HEK293 (cell line): Measurements from ENCODE around the gene ADCY6.
A peak's percentile ranks its signal among the peaks of the same experiment; 100 is the strongest.

Experiments
- ATF2 ChIP-seq: fragments of 450-650 bp; formaldehyde crosslinking; IDR thresholded peaks from 2 replicates; pipeline ENCODE4 v1.5.1; 2016; ENCODE audit warnings: missing biosample characterization, missing genetic modification characterization, low read depth
- GLI2 ChIP-seq: fragments of 450-650 bp; formaldehyde crosslinking; IDR thresholded peaks from 2 replicates; pipeline ENCODE4; 2017; ENCODE audit warnings: missing biosample characterization, missing genetic modification characterization, low read depth, borderline replicate concordance
- GLIS2 ChIP-seq: fragments of 450-650 bp; formaldehyde crosslinking; IDR thresholded peaks from 2 replicates; pipeline ENCODE4 v1.5.1; 2016; ENCODE audit warnings: missing biosample characterization, missing genetic modification characterization
- HIC1 ChIP-seq: fragments of 450-650 bp; formaldehyde crosslinking; IDR thresholded peaks from 2 replicates; pipeline ENCODE4 v1.5.1; 2016; ENCODE audit warnings: missing biosample characterization, missing genetic modification characterization
- HOXC10 ChIP-seq: sonication (generic); formaldehyde crosslinking; IDR thresholded peaks from 2 replicates; pipeline ENCODE4 v1.8.1; 2023; ENCODE audit warnings: mild to moderate bottlenecking, missing genetic modification reagents
- HOXD13 ChIP-seq: sonication (generic); formaldehyde crosslinking; IDR thresholded peaks from 2 replicates; pipeline ENCODE4 v1.8.0; 2022; ENCODE audit warnings: missing genetic modification reagents, borderline replicate concordance
- KLF8 ChIP-seq: fragments of 450-650 bp; formaldehyde crosslinking; IDR thresholded peaks from 2 replicates; pipeline ENCODE4 v1.5.1; 2016; ENCODE audit warnings: missing biosample characterization, missing genetic modification characterization
- MYNN ChIP-seq: fragments of 450-650 bp; formaldehyde crosslinking; IDR thresholded peaks from 2 replicates; pipeline ENCODE4 v1.5.1; 2016; ENCODE audit warnings: missing biosample characterization, missing genetic modification characterization, borderline replicate concordance
- MZF1 ChIP-seq: fragments of 450-650 bp; formaldehyde crosslinking; IDR thresholded peaks from 2 replicates; pipeline ENCODE4 v1.5.1; 2017; ENCODE audit warnings: missing biosample characterization, missing genetic modification characterization, borderline replicate concordance
- OSR2 ChIP-seq: fragments of 450-650 bp; formaldehyde crosslinking; IDR thresholded peaks from 2 replicates; pipeline ENCODE4 v1.5.1; 2016; ENCODE audit warnings: missing biosample characterization, missing genetic modification characterization
- SETDB1 ChIP-seq: IDR thresholded peaks from one replicate; pipeline ENCODE4 v1.6.1; 2017; ENCODE audit warnings: mild to moderate bottlenecking, low read length, moderate library complexity, mixed read lengths; ENCODE audit not compliant: insufficient read length
- ZBTB1 ChIP-seq: fragments of 450-650 bp; formaldehyde crosslinking; IDR thresholded peaks from 2 replicates; pipeline ENCODE4 v1.5.1; 2016; ENCODE audit warnings: missing biosample characterization, missing genetic modification characterization
- ZBTB44 ChIP-seq: fragments of 450-650 bp; IDR thresholded peaks from 2 replicates; pipeline ENCODE4 v1.5.1; 2018; ENCODE audit warnings: missing biosample characterization, mild to moderate bottlenecking, missing genetic modification characterization
- ZBTB48 ChIP-seq: fragments of 450-650 bp; formaldehyde crosslinking; IDR thresholded peaks from 2 replicates; pipeline ENCODE4 v1.5.1; 2016; ENCODE audit warnings: missing biosample characterization, missing genetic modification characterization
- ZNF146 ChIP-seq: fragments of 450-650 bp; formaldehyde crosslinking; IDR thresholded peaks from 2 replicates; pipeline ENCODE4 v1.5.1; 2016; ENCODE audit warnings: missing biosample characterization, missing genetic modification characterization
- ZNF157 ChIP-seq: fragments of 450-650 bp; formaldehyde crosslinking; IDR thresholded peaks from 2 replicates; pipeline ENCODE4 v1.5.1; 2016; ENCODE audit warnings: missing biosample characterization, missing genetic modification characterization
- ZNF202 ChIP-seq: fragments of 450-650 bp; formaldehyde crosslinking; IDR thresholded peaks from 2 replicates; pipeline ENCODE4 v1.5.1; 2016; ENCODE audit warnings: missing biosample characterization, missing genetic modification characterization, borderline replicate concordance
- ZNF211 ChIP-seq: fragments of 450-650 bp; formaldehyde crosslinking; IDR thresholded peaks from 2 replicates; pipeline ENCODE4 v1.5.1; 2016; ENCODE audit warnings: low read depth, missing biosample characterization, missing genetic modification characterization
- ZNF239 ChIP-seq: fragments of 450-650 bp; formaldehyde crosslinking; IDR thresholded peaks from 2 replicates; pipeline ENCODE4 v1.5.1; 2016; ENCODE audit warnings: missing biosample characterization, missing genetic modification characterization
- ZNF280D ChIP-seq: fragments of 450-650 bp; formaldehyde crosslinking; IDR thresholded peaks from 2 replicates; pipeline ENCODE4 v1.5.1; 2016; ENCODE audit warnings: missing biosample characterization, missing genetic modification characterization
- ZNF341 ChIP-seq: fragments of 450-650 bp; formaldehyde crosslinking; IDR thresholded peaks from 2 replicates; pipeline ENCODE4; 2016; ENCODE audit warnings: low read depth, missing biosample characterization, missing genetic modification characterization
- ZNF404 ChIP-seq: fragments of 450-650 bp; formaldehyde crosslinking; IDR thresholded peaks from 2 replicates; pipeline ENCODE4 v1.5.1; 2017; ENCODE audit warnings: missing biosample characterization, missing genetic modification characterization
- ZNF621 ChIP-seq: fragments of 450-650 bp; formaldehyde crosslinking; IDR thresholded peaks from 2 replicates; pipeline ENCODE4 v1.5.1; 2017; ENCODE audit warnings: missing biosample characterization, missing genetic modification characterization
- ZNF664 ChIP-seq: fragments of 450-650 bp; formaldehyde crosslinking; IDR thresholded peaks from 2 replicates; pipeline ENCODE4 v1.5.1; 2016; ENCODE audit warnings: missing biosample characterization, missing genetic modification characterization
- ZNF677 ChIP-seq: fragments of 450-650 bp; IDR thresholded peaks from 2 replicates; pipeline ENCODE4 v1.5.0; 2018; ENCODE audit warnings: missing biosample characterization, mild to moderate bottlenecking, missing genetic modification characterization, moderate library complexity
- ZNF777 ChIP-seq: fragments of 450-650 bp; formaldehyde crosslinking; IDR thresholded peaks from 2 replicates; pipeline ENCODE4 v1.5.1; 2017; ENCODE audit warnings: missing biosample characterization, missing genetic modification characterization, borderline replicate concordance
- ZSCAN30 ChIP-seq: fragments of 450-650 bp; IDR thresholded peaks from 2 replicates; pipeline ENCODE4 v1.5.1; 2018; ENCODE audit warnings: missing biosample characterization, mild to moderate bottlenecking, missing genetic modification characterization, moderate library complexity
- TF ChIP-seq, protein P1 (sequence below): fragments of 450-650 bp; formaldehyde crosslinking; IDR thresholded peaks from 2 replicates; pipeline ENCODE4 v1.5.1; 2016; ENCODE audit warnings: missing biosample characterization, missing genetic modification characterization

ADCY6 gene

DNA sequence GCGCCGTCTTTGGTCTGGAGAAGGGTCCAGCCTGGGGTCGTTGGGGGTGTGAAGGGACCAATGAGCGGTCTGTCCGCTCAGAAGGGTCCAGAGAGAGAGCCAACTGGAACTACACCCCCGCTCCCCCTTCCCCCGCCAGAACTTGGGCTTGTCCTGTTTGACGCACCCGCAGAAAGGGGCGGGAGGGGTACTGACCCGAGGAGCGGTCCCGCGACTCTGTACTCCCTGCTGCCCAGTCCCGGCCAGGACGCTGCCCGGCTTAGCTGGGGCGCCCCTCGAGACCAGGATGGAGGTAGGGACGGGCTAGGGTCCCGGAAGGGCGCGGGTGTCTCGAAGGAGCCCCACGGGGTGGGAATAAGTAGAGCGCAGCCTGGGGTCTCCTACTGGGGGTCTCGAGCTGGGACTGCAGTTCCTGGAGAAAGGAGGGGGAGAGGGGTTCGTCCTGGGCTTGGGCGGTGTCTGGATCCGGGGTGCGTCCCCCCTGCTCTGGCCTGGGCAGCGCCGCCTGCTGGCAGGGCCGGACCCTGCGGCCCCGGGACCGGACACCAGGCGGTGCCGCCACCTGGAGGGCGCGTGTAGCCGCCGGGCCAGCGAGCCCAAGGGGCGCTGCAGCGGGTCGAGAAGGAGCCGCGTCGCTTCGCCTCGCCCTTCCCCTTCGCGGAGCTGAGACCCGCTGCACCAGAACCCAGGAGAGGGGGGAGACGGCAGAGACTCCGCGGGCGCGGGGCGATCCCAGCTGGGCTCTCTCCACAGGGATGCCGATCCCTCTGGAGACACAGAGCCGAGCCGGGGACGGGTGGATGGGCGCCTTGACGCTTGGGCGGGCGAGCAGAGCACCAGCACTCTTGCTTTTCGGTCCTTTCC lies 25.6 kb upstream of the ADCY6 start (continued):
- TF ChIP-seq ZNF777 (tag by site-specific recombination) (no peak), GLI2 (no peak), ZNF239 (tag by site-specific recombination) (no peak), ZNF157 (no peak), ZBTB1 (tag by site-specific recombination) (0 out of 2 replicates have a peak, but pooled peaks have one; percentile 13), MYNN (tag by site-specific recombination) (0 out of 2 replicates have a peak, but pooled peaks have one; percentile 14), HOXC10 (CRISPR knock-in tag) (no peak), ZNF146 (no peak), GLIS2 (tag by site-specific recombination) (peak; percentile 88), MZF1 (tag by site-specific recombination) (no peak), ZNF664 (tag by site-specific recombination) (no peak), ZNF280D (tag by site-specific recombination) (no peak), HOXD13 (no peak), ZNF621 (tag by site-specific recombination) (no peak), ZNF202 (tag by site-specific recombination) (no peak), ZNF211 (tag by site-specific recombination) (no peak), ZBTB48 (tag by site-specific recombination) (no peak; the same call in 1 of the 2 replicates), HIC1 (tag by site-specific recombination) (peak; percentile 81), ZNF341 (tag by site-specific recombination) (no peak), ZNF404 (tag by site-specific recombination) (no peak), OSR2 (tag by site-specific recombination) (no peak), ZSCAN30 (tag by site-specific recombination) (peak; percentile 94), SETDB1 (no peak), ZBTB44 (peak; percentile 65; the same call in 1 of the 2 replicates), KLF8 (tag by site-specific recombination) (peak; percentile 87), ATF2 (tag by site-specific recombination) (no peak), ZNF677 (peak; percentile 16; the same call in 1 of the 2 replicates)
- TF ChIP-seq, protein P1, sequence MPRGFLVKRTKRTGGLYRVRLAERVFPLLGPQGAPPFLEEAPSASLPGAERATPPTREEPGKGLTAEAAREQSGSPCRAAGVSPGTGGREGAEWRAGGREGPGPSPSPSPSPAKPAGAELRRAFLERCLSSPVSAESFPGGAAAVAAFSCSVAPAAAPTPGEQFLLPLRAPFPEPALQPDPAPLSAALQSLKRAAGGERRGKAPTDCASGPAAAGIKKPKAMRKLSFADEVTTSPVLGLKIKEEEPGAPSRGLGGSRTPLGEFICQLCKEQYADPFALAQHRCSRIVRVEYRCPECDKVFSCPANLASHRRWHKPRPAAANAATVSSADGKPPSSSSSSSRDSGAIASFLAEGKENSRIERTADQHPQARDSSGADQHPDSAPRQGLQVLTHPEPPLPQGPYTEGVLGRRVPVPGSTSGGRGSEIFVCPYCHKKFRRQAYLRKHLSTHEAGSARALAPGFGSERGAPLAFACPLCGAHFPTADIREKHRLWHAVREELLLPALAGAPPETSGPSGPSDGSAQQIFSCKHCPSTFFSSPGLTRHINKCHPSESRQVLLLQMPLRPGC, result no peak
